NCI-H226 (cell line): ENCODE data around the gene GALNT6.
"Not testable (repeated sequence)": the region's sequence is repeated elsewhere in the genome, so short reads cannot be mapped to it uniquely, and the experiment has no call there.

Experiments used
- DNase-seq: peaks from one replicate; pipeline ENCODE4 v3.0.0-alpha.2; 2015

GALNT6 gene

DNA sequence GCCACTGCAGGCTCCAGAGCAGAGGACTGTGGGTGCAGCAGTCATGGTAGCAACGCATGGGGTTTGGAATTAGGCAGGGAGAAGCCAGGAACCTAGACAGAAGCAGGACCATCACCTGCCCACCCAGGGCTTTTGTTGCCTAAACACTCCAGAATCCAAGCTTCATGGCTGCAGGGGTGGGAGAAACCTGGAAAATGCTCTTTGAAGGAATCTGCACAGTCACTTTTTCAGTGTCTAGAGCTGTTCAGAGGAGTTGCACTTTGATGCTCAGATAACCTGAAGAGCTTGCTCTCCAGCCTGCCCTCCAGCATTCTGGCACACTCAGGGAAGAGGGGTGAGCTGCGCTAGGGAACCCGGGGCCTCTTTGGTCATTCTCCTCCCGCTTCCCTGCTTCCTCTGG is 43.1 kb downstream of the GALNT6 start:
- DNase-seq: peak; percentile 25

DNA sequence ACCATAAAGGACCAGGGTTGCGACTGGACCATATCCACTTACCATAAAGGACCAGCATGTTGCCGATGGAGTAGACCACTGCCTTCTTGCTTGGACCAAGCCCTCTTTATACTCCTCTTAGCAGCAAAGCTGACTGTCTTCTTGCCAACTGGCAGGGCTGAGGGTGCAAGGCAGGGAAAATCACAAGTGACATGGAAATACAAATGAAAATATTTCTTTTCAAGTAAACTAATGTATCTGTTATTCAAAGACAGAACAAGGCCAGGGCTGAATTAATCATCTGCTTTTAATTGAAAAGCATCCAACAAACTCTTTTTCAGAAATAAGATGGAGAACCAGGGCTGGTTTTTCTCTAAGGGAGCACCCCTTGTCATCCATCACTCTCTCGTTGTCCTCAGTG is 44.6 kb downstream of the GALNT6 start, which contains the start of gene CELA1:
CELA1 (minus strand) TSS at position 99 of the 400 bp plus-strand sequence; CDS start at position 58, 41 bp downstream.
- DNase-seq: no peak

GRCh38 chr12:51345681-51346080 is 45.5 kb downstream of the GALNT6 start:
- no peak for DNase-seq

- no peak for DNase-seq
Observed at GRCh38 chr12:51343201-51343600, 48.0 kb downstream of the GALNT6 start.

- no peak for DNase-seq
Observed at GRCh38 chr12:51342416-51342815, 48.8 kb downstream of the GALNT6 start.

GRCh38 chr12:51341251-51342007 is 49.8 kb downstream of the GALNT6 start:
- DNase-seq: peak; percentile 57

DNA sequence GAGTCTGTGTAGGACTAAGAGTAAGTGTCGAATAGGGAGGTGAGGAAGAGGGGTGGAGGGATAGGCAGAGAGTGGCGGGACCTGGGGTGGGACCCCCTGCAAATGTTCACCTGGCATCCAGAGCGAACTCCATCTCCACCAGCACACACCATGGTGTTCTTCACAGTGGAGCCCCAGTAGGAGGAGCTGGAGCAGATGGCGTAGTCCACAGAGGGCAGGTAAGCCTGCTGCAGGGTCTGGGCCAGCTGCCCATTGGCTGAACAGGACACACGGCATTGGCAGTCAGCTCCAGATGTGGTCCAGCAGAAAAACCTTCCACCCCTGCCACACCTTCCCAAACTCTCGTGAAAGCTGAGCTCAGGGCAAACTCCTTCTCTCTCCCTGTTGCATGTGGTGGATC is 51.5 kb downstream of the GALNT6 start:
- DNase-seq: no peak

- not testable (repeated sequence) for DNase-seq
Observed at GRCh38 chr12:51337336-51337735, 53.9 kb downstream of the GALNT6 start.

DNA sequence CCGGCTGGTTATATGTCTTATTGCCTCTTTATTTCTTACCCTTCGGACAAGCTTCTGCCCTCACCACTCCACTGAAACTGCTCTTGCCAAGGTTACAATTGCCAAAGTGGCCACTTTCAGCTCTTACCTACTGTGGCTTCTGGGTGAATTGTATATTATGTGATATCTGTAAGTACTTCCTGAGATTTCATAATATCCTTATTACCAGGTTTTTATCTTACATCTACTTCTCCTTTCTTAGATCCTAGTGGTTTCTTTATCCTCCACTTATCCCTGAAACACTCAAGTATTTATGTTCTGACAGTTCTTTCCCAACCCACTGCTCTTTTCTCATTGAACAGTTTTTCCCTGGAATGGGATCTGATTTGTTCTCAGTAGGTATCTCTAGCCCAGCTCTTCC is 55.3 kb downstream of the GALNT6 start:
- DNase-seq: peak; percentile 32

DNA sequence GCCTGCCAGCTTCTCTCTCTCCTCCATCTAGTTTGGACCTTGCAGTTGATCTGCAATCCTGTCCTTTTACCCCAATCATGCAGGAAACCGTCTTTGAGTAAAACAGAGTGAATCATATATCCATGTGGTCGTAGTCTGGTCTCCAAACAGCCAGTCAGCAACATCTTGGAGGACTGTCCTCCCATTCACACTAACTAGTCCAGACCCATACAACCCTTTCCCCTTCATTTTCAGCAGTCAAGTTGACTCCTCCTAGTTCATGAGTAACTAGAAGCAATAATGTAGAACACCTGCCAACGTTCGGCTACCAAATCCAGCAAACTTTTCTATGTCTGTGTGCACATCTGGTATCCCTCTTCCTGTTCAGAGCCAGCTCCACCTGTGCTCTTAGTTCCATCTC is 56.4 kb downstream of the GALNT6 start:
- no peak for DNase-seq

- no peak for DNase-seq
Observed at GRCh38 chr12:51333536-51333935, 57.7 kb downstream of the GALNT6 start.

GRCh38 chr12:51330186-51330585 is 61.0 kb downstream of the GALNT6 start:
- no peak for DNase-seq

GRCh38 chr12:51329742-51330141 is 61.5 kb downstream of the GALNT6 start:
- DNase-seq: no peak

- DNase-seq: no peak
Observed at GRCh38 chr12:51328587-51328986, 62.6 kb downstream of the GALNT6 start.

GRCh38 chr12:51326698-51327439 is 64.3 kb downstream of the GALNT6 start:
- peak; percentile 83 for DNase-seq

- DNase-seq: no peak
Observed at GRCh38 chr12:51324953-51325352, 66.3 kb downstream of the GALNT6 start.

GRCh38 chr12:51323966-51324895 is 67.0 kb downstream of the GALNT6 start, which contains the start of gene BIN2:
TSS of gene BIN2 (minus strand) at chr12:51324174. CDS start at chr12:51324102, 72 bp downstream.
- no peak for DNase-seq

GRCh38 chr12:51323317-51323960 is 67.8 kb downstream of the GALNT6 start:
- DNase-seq: no peak

DNA sequence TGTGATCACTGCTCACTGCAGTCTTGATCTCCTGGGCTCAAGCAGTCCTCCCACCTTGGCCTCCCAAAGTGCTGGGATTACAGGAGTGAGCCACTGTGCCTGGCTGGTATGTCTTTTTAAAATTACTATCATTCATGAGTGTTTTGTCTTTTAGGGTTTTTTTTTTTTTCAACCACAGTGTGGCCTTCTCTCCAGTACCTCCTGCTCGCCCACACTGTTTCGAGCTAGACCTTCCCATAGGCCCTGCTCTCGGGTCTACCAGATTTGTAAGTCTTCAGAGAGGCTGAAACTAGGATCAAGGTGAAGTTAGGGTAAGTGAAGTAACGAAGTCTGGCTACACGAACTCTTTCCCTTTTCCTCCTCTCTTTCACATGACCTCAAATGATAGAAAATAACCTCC is 68.8 kb downstream of the GALNT6 start:
- DNase-seq: no peak

GRCh38 chr12:51321882-51322281 is 69.3 kb downstream of the GALNT6 start:
- DNase-seq: no peak

GRCh38 chr12:51320695-51321320 is 70.4 kb downstream of the GALNT6 start:
- peak; percentile 58 for DNase-seq

GRCh38 chr12:51320311-51320694 is 70.9 kb downstream of the GALNT6 start:
- no peak for DNase-seq
